Activated T-cell treated with anti-CD3 and anti-CD28 coated beads, Interleukin-2, amount 50 U/mL, for 24 hours (primary cell): ENCODE results near the gene MYNN.

Experiments
- DNase-seq: peaks from one replicate; pipeline ENCODE4 v3.0.0-alpha.2; 2020
- H3K27ac Mint-ChIP-seq: 2 replicates; pipeline ENCODE4 v1.8.0; 2020; ENCODE audit warnings: mild to moderate bottlenecking, mixed read lengths
- H3K27me3 Mint-ChIP-seq: 2 replicates; pipeline ENCODE4 v1.8.0; 2020; ENCODE audit warnings: mixed read lengths
- H3K36me3 Mint-ChIP-seq: 2 replicates; pipeline ENCODE4 v1.8.0; 2020; ENCODE audit warnings: low read depth, mixed read lengths
- H3K4me1 Mint-ChIP-seq: 2 replicates; pipeline ENCODE4 v1.8.0; 2020; ENCODE audit warnings: low read depth, mixed read lengths
- H3K4me3 Mint-ChIP-seq: 2 replicates; pipeline ENCODE4 v1.8.0; 2020; ENCODE audit warnings: mild to moderate bottlenecking, moderate library complexity, mixed read lengths
- H3K9me3 Mint-ChIP-seq: 2 replicates; pipeline ENCODE4 v1.8.0; 2020; ENCODE audit warnings: mixed read lengths

MYNN gene

DNA sequence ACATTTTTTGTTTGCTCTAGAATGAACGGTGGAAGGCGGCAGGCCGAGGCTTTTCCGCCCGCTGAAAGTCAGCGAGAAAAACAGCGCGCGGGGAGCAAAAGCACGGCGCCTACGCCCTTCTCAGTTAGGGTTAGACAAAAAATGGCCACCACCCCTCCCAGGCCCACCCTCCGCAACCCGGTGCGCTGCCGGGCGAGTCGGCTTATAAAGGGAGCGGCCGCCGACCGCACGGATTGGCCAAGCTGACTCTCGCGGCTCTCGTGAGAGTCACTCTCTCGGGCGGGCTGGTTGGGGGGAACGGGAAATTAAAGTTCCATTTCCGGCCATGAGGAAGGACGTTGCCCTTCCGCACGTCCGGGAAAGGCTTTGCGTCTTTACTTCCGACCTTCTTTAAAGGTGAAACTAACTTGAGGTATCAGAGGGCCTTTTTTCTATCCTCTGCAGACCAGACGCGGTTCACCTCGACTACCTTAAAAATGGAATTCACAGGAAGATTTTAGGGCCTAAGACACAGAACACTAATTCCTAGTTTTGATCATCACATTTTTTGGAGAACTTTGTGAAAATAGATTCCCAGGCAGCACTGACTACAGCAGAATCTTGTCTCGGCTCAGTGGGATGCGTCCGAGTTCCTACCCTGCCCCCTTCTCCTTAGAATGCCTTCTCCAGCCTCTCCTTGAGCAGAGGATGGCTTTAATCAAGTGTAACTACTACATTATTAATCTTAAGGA, 8.1 kb upstream of the MYNN start, which contains the start of gene TERC:
TSS of gene TERC (minus strand) at position 179 of the 731 bp plus-strand sequence.
- peaks cover 2% of the 10 kb centered on the region for H3K9me3 Mint-ChIP-seq
- peaks cover 37% of the 10 kb centered on the region for H3K4me1 Mint-ChIP-seq
- peak within 1 kb of the TSS; percentile 99 for H3K27ac Mint-ChIP-seq
- H3K36me3 Mint-ChIP-seq = peaks cover 9% of the 10 kb centered on the region
- DNase-seq = peak; percentile 94
- peak within 1 kb of the TSS; percentile 95 for H3K4me3 Mint-ChIP-seq
- no peaks in the 10 kb centered on the region for H3K27me3 Mint-ChIP-seq

GRCh38 chr3:169769287-169770181, 3.7 kb upstream of the MYNN start, which contains the start of gene ACTRT3:
Gene ACTRT3 (minus strand): TSS chr3:169769561. CDS start chr3:169769520, 41 bp downstream.
- peaks cover 28% of the 10 kb centered on the region for H3K4me1 Mint-ChIP-seq
- H3K27ac Mint-ChIP-seq = peak within 1 kb of the TSS; percentile 81
- peaks cover 33% of the 10 kb centered on the region for H3K36me3 Mint-ChIP-seq
- peaks cover 2% of the 10 kb centered on the region for H3K9me3 Mint-ChIP-seq
- H3K4me3 Mint-ChIP-seq = peak within 1 kb of the TSS; percentile 84
- DNase-seq = peak; percentile 81
- H3K27me3 Mint-ChIP-seq = no peaks in the 10 kb centered on the region

GRCh38 chr3:169771497-169772304, 1.5 kb upstream of the MYNN start:
- DNase-seq = peak; percentile 72
- Mint-ChIP-seq H3K4me3 (peak overlapping the region; percentile 96), H3K27me3 (no peaks in the 10 kb centered on the region), H3K36me3 (peaks cover 51% of the 10 kb centered on the region), H3K9me3 (no peaks in the 10 kb centered on the region), H3K27ac (peak overlapping the region; percentile 99), H3K4me1 (peaks cover 35% of the 10 kb centered on the region)

GRCh38 chr3:169772305-169772896, 795 bp upstream of the MYNN start:
- DNase-seq = no peak
- Mint-ChIP-seq H3K4me1 (peaks cover 42% of the 10 kb centered on the region), H3K9me3 (no peaks in the 10 kb centered on the region), H3K27me3 (no peaks in the 10 kb centered on the region), H3K4me3 (peak overlapping the region; percentile 96), H3K36me3 (peaks cover 58% of the 10 kb centered on the region), H3K27ac (peak overlapping the region; percentile 99)

- no peaks in the 10 kb centered on the region for H3K9me3 Mint-ChIP-seq
- H3K4me1 Mint-ChIP-seq = peaks cover 54% of the 10 kb centered on the region
- H3K27me3 Mint-ChIP-seq = no peaks in the 10 kb centered on the region
- H3K27ac Mint-ChIP-seq = peak overlapping the region; percentile 99
- no peak for DNase-seq
- H3K4me3 Mint-ChIP-seq = peak overlapping the region; percentile 96
- peaks cover 76% of the 10 kb centered on the region for H3K36me3 Mint-ChIP-seq
Observed at GRCh38 chr3:169774186-169774585, 990 bp downstream of the MYNN start.

- DNase-seq = no peak
- no peak overlapping the region for H3K27ac Mint-ChIP-seq
- no peaks in the 10 kb centered on the region for H3K9me3 Mint-ChIP-seq
- H3K4me1 Mint-ChIP-seq = peaks cover 73% of the 10 kb centered on the region
- H3K27me3 Mint-ChIP-seq = no peaks in the 10 kb centered on the region
- H3K4me3 Mint-ChIP-seq = no peak overlapping the region
- peaks cover 99% of the 10 kb centered on the region for H3K36me3 Mint-ChIP-seq
Observed at GRCh38 chr3:169777822-169778221, 4.6 kb downstream of the MYNN start.

- no peak for DNase-seq
- Mint-ChIP-seq H3K27ac (peak overlapping the region; percentile 45), H3K4me3 (no peak overlapping the region), H3K27me3 (no peaks in the 10 kb centered on the region), H3K9me3 (no peaks in the 10 kb centered on the region), H3K4me1 (peaks cover 59% of the 10 kb centered on the region), H3K36me3 (peaks cover 91% of the 10 kb centered on the region)
Observed at GRCh38 chr3:169780742-169781141, 7.5 kb downstream of the MYNN start.

DNA sequence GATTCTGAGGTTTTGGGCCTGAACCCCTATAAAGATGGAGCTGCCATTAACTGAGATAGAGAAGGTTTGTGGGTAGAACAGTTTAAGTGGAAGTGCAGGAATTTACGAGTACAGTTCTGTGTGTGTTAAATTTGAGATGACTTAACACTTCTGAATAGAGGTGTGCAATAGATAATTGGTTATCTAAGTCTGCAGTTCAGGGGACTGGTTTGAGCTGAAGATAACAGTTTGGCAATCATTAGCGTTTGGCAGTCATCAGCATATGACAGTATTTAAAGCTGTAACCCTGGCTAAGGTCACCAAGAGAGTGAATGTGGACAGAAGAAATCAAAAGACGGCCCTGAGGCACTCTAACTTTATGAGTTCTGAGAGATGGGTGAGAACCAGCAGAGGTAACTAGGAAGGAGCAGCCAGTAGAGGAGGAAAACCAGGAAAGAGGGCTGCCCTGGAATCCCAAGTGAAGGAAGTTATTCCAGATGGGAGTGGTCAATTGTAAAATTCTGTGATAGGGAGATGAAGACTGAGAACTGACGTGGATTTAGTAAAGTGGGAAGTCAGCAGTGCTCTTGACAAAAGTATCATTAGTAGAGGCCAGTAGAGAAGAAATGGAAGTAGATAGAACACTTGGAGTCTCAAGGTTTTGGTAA, 8.1 kb downstream of the MYNN start:
- H3K4me3 Mint-ChIP-seq = no peak overlapping the region

DNA sequence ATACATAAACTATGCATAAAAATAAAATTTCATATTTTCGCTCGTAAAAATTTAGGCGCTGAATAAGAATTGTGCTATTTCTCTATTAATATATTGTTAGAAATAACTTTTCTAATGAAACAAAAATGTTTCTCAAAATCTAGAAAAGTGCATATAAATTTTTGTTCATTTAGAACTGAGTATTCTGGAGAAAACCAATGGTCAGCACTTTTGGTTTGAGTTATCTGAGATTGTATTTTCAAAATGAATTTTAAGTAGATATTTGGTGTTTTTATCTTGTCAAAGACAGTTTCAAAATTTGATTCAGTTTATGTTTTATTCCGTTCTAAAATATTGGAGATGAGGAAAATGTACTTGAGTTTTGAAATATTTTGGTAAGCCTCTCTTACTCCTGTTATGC, 13.9 kb downstream of the MYNN start:
- H3K4me1 Mint-ChIP-seq = peaks cover 25% of the 10 kb centered on the region
- H3K36me3 Mint-ChIP-seq = peaks cover 89% of the 10 kb centered on the region
- no peak overlapping the region for H3K27ac Mint-ChIP-seq
- H3K4me3 Mint-ChIP-seq = no peak overlapping the region
- H3K27me3 Mint-ChIP-seq = no peaks in the 10 kb centered on the region
- no peaks in the 10 kb centered on the region for H3K9me3 Mint-ChIP-seq
- no peak for DNase-seq

More for the DNA sequence above, 8.1 kb downstream of the MYNN start:
- peak overlapping the region; percentile 45 for H3K27ac Mint-ChIP-seq
- H3K36me3 Mint-ChIP-seq = peaks cover 91% of the 10 kb centered on the region
- H3K27me3 Mint-ChIP-seq = no peaks in the 10 kb centered on the region
- DNase-seq = no peak
- no peaks in the 10 kb centered on the region for H3K9me3 Mint-ChIP-seq
- peaks cover 59% of the 10 kb centered on the region for H3K4me1 Mint-ChIP-seq

DNA sequence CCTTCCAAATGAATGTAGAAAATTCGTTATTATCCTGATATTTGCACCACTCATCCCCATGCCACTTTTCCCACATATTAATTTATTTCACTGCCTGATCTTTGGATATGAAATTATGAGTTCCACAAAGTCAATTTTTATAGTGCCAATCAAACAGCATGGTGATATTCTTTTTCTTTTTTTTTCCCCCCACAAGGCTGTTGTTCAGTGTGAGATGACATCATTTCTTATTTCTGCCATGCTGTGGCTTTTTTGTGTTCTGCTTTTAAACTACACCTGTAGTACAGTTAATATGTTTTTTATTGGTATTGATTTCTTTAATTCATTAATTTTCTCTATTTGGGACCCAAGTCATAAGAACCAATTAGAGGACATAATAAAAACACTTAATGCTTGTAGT, 14.6 kb downstream of the MYNN start:
- Mint-ChIP-seq H3K27ac (no peak overlapping the region), H3K9me3 (no peaks in the 10 kb centered on the region), H3K4me1 (peaks cover 21% of the 10 kb centered on the region), H3K36me3 (peaks cover 89% of the 10 kb centered on the region), H3K27me3 (no peaks in the 10 kb centered on the region), H3K4me3 (no peak overlapping the region)
- no peak for DNase-seq

- Mint-ChIP-seq H3K27me3 (no peaks in the 10 kb centered on the region), H3K4me1 (peaks cover 21% of the 10 kb centered on the region), H3K27ac (no peak overlapping the region), H3K36me3 (peaks cover 77% of the 10 kb centered on the region), H3K4me3 (no peak overlapping the region), H3K9me3 (no peaks in the 10 kb centered on the region)
- no peak for DNase-seq
Observed at GRCh38 chr3:169790219-169790618, 17.0 kb downstream of the MYNN start.

DNA sequence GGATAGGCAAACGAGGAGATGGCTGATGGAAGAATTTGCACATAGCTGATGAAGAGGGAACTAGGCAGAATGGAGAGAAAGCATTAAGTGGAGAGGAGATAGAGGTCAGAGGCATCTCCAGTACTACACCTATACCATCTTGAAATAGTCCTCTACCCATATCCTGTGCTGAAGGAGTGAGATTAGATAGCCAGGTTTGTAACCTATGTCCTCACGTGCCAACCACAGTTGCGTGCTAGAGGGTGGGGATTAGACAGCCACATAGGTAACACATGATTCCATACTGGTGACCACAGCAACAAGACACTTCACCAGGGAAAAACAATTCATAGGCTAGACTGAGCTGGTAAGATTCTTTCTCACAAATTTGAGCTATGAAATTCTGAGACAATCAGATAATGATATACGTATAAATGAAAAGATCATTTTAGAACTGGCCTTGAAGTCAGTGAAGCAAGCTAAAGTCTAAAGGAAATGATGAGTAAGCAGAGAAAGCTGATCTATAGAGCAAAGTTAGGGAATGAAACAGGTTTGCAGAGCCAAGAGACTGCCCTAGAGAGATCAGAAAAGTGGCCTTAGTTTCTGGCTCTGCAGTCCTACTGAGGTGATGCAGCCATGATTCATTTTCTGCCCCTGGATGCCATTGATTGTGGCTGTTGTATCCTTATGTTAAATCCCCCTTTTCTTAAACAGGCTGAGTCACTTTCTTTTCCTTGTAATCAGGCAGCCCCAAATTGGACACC, 17.7 kb downstream of the MYNN start:
- no peak for DNase-seq
- H3K36me3 Mint-ChIP-seq = peaks cover 71% of the 10 kb centered on the region
- H3K9me3 Mint-ChIP-seq = no peaks in the 10 kb centered on the region
- H3K4me3 Mint-ChIP-seq = no peak overlapping the region
- H3K4me1 Mint-ChIP-seq = peaks cover 16% of the 10 kb centered on the region
- H3K27me3 Mint-ChIP-seq = no peaks in the 10 kb centered on the region
- no peak overlapping the region for H3K27ac Mint-ChIP-seq

DNA sequence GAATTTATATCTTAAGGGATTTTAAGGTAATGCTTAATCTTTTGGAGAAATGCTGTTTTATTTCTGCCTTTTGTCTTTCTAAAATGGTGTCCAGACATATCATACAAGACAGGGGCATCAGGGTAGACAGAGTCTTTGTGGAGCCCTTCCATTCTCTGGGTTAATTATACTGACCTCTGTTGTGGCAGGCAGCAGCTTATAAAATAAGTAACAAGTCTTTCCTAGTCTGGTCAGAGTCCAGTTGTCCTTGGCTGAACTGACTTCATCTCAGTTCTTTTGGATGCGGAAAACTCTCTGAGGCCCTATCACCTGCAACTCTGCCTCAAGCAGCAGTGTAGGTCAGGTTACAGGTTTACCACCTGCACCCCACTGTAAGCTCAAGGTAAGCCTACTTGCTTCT, 19.2 kb downstream of the MYNN start:
- peaks cover 10% of the 10 kb centered on the region for H3K4me1 Mint-ChIP-seq
- H3K27me3 Mint-ChIP-seq = no peaks in the 10 kb centered on the region
- H3K36me3 Mint-ChIP-seq = peaks cover 61% of the 10 kb centered on the region
- H3K9me3 Mint-ChIP-seq = no peaks in the 10 kb centered on the region
- H3K27ac Mint-ChIP-seq = no peak overlapping the region
- H3K4me3 Mint-ChIP-seq = no peak overlapping the region
- no peak for DNase-seq
